Activated CD4-positive, alpha-beta T cell treated with anti-CD3 and anti-CD28 coated beads, Interleukin-2, Interleukin-6, amounts not matched to agents 100 ng/mL and 50 ng/mL, durations not matched to agents 16 hours and 8 hours (primary cell): Measurements from ENCODE around the gene PTPRE.

Source experiments
- DNase-seq: peaks from one replicate; pipeline ENCODE4 v3.0.0-alpha.2; 2020

The PTPRE gene

DNA sequence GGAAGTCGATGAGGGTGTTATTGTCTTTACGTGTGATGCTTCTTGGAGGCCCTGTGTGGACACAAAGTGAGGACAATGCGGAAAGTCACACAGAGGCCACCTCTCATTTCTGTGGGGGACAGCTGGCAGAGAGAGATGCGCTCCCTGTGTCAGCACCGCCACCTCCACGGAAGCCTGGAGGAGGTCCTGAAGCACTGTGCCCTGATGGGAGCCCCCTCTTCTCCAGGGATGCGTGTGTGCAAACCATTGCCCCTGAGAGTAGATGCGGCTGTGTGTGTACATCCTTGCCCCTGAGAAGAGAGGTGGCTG lies 2.0 kb downstream of the PTPRE start:
- no peak for DNase-seq

GRCh38 chr10:127909716-127910463 lies 3.0 kb downstream of the PTPRE start:
- no peak for DNase-seq

DNA sequence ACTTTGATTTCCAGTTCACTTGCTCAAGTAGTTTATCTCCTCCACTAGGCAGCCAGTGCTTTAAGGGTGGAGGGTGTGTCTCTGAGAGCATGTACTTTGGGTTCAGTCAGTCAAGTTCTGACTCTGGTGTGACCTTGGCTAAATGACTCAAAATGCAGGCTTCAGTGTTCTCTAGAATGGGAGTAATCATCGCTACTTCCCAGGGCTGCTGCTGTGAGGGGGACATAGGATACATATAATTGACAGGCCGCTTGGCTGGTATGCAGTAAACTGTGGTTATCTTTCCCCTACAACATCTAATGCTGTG lies 3.5 kb downstream of the PTPRE start:
- peak; percentile 15 for DNase-seq

- DNase-seq, result no peak
Measured at GRCh38 chr10:127911218-127911866, 4.4 kb downstream of the PTPRE start.

DNA sequence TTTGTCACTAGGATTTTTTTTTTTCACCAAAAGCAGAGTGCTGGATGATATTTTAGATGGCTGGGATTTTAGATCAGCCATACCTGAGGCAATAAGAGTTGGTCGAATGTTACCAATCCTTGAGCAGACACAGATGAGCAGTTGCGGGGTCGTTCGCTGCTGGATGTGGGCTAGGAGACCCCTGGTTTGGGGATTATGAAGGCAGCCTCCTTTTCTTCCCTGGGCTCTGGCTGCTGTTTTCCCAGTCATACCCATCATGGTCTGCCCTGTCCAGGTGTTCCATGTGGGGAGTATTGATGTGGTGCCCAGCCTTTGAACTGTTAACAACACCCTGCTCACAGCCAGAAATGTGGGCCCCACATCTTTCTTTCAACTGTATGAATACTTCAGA lies 5.0 kb downstream of the PTPRE start:
- no peak for DNase-seq

DNA sequence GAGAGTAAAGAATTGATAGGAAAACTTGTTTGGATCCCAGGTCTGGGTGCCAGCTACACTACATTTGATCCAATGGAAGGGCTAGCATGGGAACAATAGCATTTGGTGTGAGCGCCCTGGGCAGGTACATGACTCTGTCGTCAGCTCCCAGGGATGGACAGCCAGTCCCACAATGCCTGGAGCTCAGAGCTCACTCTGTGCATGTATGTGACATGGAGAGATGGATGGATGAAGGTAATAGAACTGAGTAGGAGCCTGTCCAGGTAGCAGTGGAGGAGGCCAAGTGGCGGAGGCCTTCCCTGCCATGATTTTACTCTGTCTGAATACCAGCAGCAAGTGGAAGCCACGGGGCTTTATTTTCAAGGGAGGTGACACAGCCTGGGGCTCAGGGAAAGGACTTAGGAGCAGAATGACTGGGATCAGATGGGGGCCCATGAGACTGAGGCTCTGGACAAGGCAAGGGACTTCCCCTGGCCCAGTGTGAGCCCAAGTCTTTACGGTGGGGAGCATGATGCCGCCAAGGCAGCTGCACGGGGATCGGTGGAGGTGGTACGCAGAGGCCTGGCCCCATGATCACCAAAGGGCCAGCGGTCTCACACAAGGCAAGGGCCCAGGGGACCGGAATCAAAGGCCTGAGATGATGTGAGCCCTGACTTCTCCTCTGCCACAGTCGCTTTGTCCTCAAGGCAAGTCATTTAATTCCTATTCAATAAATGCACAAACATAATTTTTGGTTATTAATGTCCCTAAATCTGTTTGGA lies 5.9 kb downstream of the PTPRE start:
- no peak for DNase-seq

GRCh38 chr10:127913368-127913759 lies 6.5 kb downstream of the PTPRE start:
- no peak for DNase-seq

DNA sequence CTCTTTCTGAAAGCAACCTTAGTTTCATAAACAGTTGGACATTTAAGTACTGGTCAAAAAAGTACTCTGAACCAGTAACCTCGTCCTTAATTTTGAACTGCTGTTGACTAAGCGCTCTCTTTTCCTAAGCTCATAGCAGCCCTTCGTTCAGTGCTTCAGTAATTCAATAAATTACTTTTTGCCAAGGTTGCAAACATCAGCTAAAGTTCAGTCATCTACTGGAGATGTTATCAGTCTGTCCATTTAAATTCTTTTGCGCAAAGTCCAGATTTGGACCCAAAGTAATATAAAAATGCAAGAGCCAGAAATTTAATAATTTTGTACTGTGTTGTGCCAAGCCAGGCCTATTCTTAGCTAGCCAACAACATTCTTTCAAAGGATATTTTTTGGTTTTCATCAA lies 8.4 kb downstream of the PTPRE start:
- no peak for DNase-seq

DNA sequence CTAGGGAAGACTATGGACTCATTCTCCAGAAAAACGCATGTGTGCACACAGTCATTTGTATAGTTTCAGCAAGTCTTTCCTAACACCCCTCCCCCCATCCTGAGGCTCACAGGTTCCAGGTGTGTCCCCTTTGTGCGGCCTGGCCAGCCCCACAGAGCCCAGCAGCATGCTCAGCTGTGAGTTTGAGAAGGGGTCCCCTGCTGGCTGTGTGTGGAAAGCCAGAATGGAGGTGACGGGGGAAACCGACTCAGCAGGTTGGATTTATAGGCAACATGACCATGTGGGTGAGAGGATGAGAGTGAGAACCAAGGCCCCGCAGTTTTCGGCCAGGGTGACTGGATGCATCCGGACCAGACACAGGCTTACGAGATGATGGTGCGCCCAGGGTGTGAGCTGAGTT lies 9.9 kb downstream of the PTPRE start:
- no peak for DNase-seq

GRCh38 chr10:127918572-127918971 lies 11.7 kb downstream of the PTPRE start:
- no peak for DNase-seq

- DNase-seq, result peak; percentile 17
Measured at GRCh38 chr10:127919418-127920271, 12.7 kb downstream of the PTPRE start.

DNA sequence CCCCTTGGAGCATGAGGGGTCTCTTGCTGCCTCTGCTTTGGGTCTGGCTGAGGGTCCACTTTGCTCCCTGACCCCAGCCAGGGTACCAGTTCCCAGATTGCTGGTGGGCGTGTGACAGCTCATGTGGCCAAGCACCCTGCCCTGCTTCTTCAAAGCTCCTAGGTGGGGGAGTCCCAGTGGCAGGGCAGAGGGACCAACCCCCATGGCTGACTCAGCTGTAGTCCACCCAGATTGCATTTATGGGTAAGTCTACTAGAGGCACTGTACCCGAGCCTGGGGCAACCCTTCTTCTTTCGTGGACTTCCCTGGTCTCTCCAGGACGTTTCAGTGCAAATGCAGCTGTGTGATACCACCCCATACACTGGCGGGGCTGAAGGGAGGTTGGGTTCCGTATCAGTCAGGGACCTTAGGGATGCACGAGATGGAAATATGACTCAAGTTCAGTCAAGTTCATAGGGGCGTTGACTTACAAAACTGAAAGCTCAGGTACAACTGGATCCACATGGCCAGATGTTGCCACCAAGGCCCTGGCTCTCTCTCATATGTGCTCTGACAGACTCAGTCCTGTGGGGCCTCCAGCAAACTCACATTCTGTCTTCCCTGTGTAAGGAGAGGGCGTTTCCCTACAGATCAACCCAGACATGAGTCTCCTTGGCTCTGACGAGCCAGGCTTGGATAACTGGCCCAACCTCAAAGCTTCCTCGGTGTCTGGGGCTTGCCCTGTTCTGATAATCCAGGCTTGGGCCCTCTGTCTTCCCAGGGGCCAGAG lies 13.6 kb downstream of the PTPRE start:
- DNase-seq, result no peak

DNA sequence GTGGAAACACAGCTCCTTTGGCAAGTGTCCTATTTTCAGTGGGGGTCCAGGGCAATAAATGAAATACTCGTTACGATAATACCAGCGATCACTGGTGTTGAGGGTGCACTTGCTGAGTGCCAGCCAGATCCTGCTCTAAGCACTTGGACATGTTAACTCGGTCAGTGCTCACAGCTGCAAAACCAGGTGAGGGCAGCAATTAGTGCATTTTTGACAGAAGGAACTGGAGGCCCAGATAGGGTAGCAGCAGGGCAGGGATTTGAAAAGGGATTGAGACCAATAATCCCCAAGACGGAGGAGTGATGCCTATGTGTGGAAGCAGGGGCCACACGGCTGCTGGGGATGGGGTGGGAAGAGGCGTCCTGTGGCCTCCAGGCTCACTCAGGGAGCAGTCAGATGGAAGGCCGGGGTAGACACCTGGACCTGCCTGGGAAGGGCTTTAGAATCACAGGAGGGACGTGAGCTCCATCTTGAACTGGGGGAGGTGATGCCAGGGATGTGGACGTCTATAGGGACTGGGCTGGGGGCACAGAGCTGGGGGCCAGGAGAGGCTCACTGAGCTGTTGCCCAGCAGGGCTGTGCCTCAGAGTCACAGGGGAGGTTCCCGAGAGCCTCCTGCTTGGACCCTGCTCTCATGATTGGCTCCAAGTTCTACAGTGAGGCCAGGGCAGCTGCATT lies 14.3 kb downstream of the PTPRE start:
- DNase-seq, result no peak

- no peak for DNase-seq
Measured at GRCh38 chr10:127921753-127922145, 14.8 kb downstream of the PTPRE start.

DNA sequence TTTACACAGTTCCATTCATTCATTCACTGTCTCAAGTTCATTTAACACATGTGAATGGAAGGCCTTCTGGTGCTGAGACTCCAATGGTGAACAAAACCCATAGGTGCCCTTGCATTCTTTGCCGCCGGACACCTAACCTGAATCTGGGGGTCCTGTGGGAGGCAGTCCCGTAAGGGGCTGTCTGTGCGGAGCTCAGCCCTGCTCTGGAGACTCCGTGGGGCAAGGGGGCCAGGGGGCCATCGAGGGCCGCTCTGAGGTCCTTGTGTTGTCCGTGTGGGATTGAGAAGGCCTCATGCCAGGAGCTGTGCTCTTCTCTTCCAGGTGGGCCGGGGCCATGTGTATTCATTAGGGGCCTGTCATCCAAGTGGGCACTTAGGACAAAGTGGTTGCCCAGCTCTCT lies 15.3 kb downstream of the PTPRE start:
- no peak for DNase-seq

- DNase-seq, result no peak
Measured at GRCh38 chr10:127922675-127923366, 15.9 kb downstream of the PTPRE start.

GRCh38 chr10:127923646-127924045 lies 16.7 kb downstream of the PTPRE start:
- DNase-seq, result no peak

- DNase-seq, result no peak
Measured at GRCh38 chr10:127925471-127926207, 18.7 kb downstream of the PTPRE start.

DNA sequence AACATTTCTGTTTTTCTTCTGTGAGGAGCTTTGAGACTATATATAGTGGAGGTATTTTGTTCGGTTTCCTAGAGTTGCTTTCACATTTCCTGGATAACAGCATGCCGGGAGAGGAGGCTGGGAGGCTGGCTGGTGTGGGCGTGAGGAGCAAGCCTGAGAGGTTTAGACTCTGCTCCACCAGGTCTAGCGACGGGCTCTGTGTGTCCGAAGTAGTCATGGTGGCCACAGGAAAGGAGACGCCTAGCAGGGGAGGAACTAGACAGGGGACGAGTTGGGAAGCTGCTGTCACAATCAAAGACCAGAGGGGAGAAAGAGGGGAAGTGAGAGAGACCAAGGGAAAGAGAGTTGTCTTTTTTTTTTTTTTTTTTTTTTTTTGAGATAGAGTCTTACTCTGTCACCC lies 19.6 kb downstream of the PTPRE start:
- DNase-seq, result no peak

DNA sequence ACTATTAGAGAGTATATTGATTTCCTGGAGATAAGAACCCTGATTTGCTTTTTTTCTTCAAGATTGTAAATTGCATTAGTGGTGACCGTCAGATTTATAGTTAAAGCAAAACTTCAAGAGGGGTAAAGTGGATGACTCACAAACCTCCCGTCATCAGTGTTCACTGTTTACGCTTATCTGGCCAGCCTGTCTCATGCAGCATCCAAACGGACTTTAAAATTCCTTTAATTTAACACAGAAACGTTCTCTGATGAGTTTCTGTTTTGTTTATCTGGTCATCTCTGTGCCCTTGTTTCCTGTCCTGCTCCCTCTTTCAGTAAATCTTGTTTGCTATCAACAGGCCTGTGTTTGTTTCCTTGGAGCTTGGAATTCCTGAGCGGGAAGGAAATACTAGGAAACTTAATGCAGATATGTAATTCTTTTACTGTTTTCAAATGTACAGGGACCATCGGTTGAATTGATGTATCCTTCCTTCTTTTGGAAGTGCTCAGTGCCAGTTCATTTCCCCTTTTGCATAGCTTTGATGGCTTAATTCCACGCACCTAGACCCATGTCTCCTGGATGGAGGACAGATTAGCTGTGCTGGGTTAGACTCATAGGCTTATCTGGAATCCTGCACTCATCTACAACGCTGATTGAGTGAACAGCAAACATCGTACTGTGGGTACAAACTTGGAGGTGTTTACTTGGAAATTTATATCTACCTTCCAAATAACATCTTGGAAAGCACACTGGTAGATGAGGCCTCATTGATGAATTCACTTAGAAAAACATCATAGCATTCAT lies 21.3 kb downstream of the PTPRE start:
- DNase-seq, result no peak
